Activated CD8-positive, alpha-beta memory T cell treated with anti-CD3 and anti-CD28 coated beads for 24 hours (primary cell): ENCODE measurements around the gene OR10A3.
A peak's percentile ranks its signal among the peaks of the same experiment; 100 is the strongest.

Source experiments
- DNase-seq: peaks from one replicate; pipeline ENCODE4 v3.0.0-alpha.2; 2020

Gene OR10A3

GRCh38 chr11:7931168-7931567 lies 10.3 kb downstream of the OR10A3 start, which contains the start of gene OR10A6:
OR10A6 (minus strand) TSS chr11:7931268; CDS start chr11:7928662, 2,606 bp downstream.
- DNase-seq: no peak

- DNase-seq: no peak
Observed at GRCh38 chr11:7927635-7928034, 13.9 kb downstream of the OR10A3 start.

GRCh38 chr11:7924536-7924935 lies 17.0 kb downstream of the OR10A3 start:
- DNase-seq: no peak

GRCh38 chr11:7918141-7918540 lies 23.4 kb downstream of the OR10A3 start:
- DNase-seq: no peak

- no peak for DNase-seq
Observed at GRCh38 chr11:7911011-7911410, 30.5 kb downstream of the OR10A3 start.

GRCh38 chr11:7910286-7910788 lies 31.2 kb downstream of the OR10A3 start:
- no peak for DNase-seq

- no peak for DNase-seq
Observed at GRCh38 chr11:7909585-7910285, 31.8 kb downstream of the OR10A3 start.

GRCh38 chr11:7907121-7907520 lies 34.4 kb downstream of the OR10A3 start:
- no peak for DNase-seq

GRCh38 chr11:7906481-7906880 lies 35.0 kb downstream of the OR10A3 start:
- no peak for DNase-seq

GRCh38 chr11:7905961-7906429 lies 35.5 kb downstream of the OR10A3 start:
- DNase-seq: no peak

GRCh38 chr11:7905549-7905948 lies 36.0 kb downstream of the OR10A3 start:
- no peak for DNase-seq

- DNase-seq: no peak
Observed at GRCh38 chr11:7904917-7905316, 36.6 kb downstream of the OR10A3 start.

GRCh38 chr11:7903940-7904339 lies 37.6 kb downstream of the OR10A3 start:
- DNase-seq: no peak

- DNase-seq: no peak
Observed at GRCh38 chr11:7901319-7901854, 40.1 kb downstream of the OR10A3 start.

- no peak for DNase-seq
Observed at GRCh38 chr11:7900686-7901085, 40.8 kb downstream of the OR10A3 start.

GRCh38 chr11:7899418-7899817 lies 42.1 kb downstream of the OR10A3 start:
- DNase-seq: no peak

GRCh38 chr11:7898666-7899283 lies 42.7 kb downstream of the OR10A3 start:
- no peak for DNase-seq

GRCh38 chr11:7896009-7896785 lies 45.3 kb downstream of the OR10A3 start:
- DNase-seq: no peak

GRCh38 chr11:7894251-7894650 lies 47.3 kb downstream of the OR10A3 start:
- DNase-seq: no peak

GRCh38 chr11:7893796-7894195 lies 47.7 kb downstream of the OR10A3 start:
- DNase-seq: no peak

GRCh38 chr11:7892840-7893254 lies 48.7 kb downstream of the OR10A3 start:
- DNase-seq: peak; percentile 59

- DNase-seq: no peak
Observed at GRCh38 chr11:7892059-7892699, 49.3 kb downstream of the OR10A3 start.
